ENCODE data around the gene EFR3B.

- no peak for TF ChIP-seq TSHZ2 (CRISPR knock-in tag; IDR thresholded peaks at IDR 0.05)
- no peak for TF ChIP-seq TOX (CRISPR knock-in tag; IDR thresholded peaks at IDR 0.05; ENCODE audit: borderline replicate concordance)
- TF ChIP-seq, protein P1, sequence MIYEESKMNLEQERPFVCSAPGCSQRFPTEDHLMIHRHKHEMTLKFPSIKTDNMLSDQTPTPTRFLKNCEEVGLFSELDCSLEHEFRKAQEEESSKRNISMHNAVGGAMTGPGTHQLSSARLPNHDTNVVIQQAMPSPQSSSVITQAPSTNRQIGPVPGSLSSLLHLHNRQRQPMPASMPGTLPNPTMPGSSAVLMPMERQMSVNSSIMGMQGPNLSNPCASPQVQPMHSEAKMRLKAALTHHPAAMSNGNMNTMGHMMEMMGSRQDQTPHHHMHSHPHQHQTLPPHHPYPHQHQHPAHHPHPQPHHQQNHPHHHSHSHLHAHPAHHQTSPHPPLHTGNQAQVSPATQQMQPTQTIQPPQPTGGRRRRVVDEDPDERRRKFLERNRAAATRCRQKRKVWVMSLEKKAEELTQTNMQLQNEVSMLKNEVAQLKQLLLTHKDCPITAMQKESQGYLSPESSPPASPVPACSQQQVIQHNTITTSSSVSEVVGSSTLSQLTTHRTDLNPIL (CRISPR knock-in tag; IDR thresholded peaks at IDR 0.05; ENCODE audit: low read depth): no peak
Measured at GRCh38 chr2:25065768-25066167, 23.9 kb downstream of the EFR3B start.

All from SK-N-SH treated with all-trans-retinoic acid at 6 μM for 48 hours (cell line).